GM11168 (cell line): ENCODE measurements around the gene HADHB.
"Not testable (repeated sequence)": the region's sequence is repeated elsewhere in the genome, so short reads cannot be mapped to it uniquely, and the experiment has no call there.

Source experiments
- in situ Hi-C: fragments of 300-500 bp; cut with MboI; formaldehyde crosslinking; loops from one replicate; pipeline ENCODE4 v1.12.0; 2022; ENCODE audit warnings: low sequenced_read_pairs; ENCODE audit not compliant: unreplicated experiment

HADHB gene

DNA sequence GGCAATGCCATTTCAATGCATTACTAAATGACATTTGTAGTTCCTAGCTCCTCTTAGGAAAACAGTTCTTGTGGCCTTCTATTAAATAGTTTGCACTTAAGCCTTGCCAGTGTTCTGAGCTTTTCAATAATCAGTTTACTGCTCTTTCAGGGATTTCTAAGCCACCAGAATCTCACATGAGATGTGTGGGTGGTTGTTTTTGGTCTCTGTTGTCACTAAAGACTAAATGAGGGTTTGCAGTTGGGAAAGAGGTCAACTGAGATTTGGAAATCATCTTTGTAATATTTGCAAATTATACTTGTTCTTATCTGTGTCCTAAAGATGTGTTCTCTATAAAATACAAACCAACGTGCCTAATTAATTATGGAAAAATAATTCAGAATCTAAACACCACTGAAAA is 45.3 kb downstream of the HADHB start:
- in situ Hi-C loops = no loop called here

DNA sequence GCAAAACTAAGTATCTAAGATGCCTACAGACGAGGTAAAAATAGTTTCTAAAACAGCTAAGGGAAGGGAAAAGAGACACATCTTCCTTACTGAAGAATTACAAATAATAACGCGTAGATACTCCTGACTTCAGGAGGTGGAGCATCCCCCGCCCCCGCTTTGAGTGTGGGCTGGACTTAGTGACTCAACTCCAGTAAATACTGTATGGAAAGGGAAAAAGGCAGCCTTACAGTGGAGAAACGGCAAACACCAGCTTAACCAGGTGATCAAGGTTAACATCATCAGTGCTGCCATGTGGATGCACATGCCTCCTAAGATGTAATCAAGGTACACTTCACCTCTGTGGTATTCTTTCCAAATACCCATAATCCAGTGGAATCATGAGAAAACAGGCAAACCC is 47.9 kb downstream of the HADHB start:
- in situ Hi-C loops = no loop called here

DNA sequence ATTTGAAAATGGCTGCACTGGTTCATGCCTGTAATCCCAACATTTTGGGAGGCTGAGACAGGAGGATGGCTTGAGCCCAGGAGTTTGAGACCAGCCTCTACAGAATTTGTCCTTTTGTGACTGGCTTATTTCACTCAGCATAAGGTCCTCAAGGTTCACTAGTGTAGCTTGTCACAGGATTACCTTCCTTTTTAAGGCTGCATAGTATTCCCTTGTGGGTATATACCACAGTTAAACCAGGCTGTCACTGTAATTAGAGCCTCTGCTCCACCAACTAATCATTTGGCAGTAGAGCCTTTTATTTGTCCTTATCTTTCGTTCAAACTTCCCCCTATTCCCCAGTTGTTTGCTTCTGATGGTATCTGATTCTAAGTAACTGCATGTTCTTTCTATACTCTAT is 50.8 kb downstream of the HADHB start:
- in situ Hi-C loops = no loop called here

DNA sequence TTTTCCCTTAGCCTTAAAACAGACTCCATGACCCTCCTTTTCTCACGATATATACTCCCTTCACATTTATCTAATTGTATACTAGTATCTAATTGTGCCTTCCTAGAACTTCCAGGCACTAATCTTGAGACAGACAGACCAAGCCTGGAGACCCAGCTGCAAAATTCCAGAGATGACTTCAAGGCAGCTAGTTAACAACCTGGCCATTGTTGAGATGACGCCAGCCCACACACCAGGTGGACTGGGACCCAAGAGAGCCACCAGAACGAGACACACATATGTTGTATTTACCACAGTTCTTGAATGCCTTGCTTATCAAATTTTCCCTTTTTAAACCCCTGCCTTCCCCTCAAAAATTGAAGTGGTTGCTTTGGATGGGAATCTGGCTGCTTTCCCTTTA is 52.3 kb downstream of the HADHB start:
- in situ Hi-C loops = no loop called here

DNA sequence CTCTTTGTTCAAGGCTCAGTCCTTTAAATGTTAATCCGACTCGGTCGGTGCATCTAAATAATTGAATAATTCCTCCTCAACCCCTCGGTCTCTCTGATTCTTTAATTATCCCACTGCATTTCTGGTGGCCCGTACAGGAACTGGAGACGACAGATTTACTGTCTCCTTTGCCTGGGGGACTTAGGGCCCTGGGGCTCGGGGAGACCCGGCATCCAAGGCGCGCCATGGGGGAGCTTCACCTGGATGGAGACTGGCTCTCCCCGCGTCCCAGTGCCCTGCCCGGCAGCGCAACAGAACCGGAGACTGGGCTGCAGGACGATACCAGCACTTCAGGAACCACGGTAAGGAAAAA is 53.5 kb downstream of the HADHB start:
- in situ Hi-C loops = no loop called here

DNA sequence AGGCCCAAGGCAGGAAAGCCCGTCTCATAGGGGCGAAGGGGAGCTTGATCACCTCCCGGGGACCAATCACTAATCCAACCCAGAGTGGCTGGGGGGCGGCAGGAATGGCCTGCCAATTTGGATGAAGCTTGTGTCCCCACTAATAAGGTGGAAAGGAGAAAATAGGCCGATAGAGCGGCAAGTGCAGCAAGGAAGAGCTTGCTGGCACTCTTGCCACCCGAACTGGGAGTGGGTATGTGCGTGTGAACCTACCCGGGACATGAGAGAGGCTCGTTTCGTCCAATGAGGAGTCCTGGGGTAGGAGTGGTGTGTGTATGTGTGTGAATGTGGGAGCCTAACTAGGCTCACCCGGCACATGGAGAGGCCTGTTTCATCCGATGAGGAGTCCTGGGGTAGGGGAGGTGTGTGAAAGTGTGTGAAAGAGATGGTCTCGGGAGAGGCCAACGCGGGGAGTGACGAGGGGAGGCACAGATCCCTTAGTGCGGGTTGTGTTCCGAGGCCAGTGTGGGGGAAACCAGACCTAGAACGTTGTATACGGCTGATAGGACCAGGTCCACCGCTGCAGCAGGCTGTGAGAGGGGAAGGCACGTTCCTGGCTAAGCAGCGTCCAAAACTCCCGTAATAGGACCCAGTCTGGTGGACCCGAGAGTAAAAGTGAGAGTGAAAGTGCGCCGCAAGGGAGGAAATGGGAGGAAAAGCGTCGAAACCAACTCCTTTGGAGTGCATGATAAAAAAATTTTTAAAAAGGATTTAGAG is 54.1 kb downstream of the HADHB start:
- in situ Hi-C loops = no loop called here

DNA sequence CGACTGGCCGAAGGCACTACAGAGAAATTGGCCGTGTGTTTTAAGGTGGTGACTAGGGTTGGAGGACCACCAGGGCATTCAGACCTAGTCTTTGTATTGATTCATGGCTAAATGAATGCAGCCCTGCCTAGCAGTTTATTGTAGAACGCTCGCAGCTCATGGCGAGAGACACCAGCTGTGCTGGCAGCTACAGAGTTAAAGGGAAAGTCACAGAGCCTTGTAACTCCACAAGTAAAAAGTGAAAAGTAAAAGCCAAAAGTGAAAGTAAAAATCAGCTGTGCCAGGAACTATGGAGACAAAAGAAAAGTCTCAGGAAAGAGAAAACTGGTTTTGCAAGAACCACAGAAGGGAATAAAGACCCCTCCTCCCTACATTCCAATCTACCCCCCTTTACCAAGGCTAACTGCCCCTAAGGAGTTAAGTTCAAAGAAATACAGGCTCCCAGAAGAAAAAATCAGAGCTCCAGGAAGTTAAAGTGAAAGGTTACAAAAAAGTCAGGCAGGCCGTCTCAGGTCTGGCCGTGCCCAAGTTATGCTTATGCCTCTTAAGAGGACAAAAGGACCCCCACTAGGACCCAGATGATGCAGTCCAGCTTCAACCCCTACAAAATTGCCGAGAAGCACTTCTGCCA is 54.8 kb downstream of the HADHB start:
- in situ Hi-C loops = no loop called here

DNA sequence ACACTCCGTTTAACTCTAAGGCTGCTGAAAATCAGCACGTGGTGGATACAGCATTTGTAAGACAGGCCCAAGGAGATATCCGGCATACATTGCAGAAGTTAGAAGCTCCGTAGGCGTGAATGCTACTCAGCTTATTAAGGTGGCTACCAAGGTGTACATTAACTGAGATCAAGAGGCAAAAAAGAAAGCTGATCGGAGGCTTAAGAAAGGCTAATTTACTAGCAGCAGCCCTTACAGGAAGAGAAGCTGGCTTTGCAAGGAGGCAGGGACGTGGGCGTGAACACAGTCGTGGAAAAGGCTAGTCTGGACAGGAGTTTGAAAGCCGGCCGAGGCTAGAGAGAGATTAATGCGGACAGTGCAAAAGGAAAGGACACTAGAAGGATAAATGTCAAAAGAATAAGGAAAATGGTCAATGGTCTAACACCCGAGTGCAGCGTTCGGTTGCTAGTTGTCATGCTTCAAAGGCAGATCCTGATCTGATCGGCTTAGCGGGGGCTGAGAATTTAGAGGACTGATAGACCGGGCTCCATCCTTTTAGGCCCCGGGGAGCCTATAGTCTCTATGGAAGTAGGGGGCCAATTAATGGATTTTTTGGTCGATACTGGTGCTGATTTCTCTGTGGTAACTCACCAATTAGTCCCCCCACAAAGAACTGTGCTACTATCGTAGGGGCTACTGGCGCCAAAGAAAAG is 55.6 kb downstream of the HADHB start:
- in situ Hi-C loops = no loop called here

DNA sequence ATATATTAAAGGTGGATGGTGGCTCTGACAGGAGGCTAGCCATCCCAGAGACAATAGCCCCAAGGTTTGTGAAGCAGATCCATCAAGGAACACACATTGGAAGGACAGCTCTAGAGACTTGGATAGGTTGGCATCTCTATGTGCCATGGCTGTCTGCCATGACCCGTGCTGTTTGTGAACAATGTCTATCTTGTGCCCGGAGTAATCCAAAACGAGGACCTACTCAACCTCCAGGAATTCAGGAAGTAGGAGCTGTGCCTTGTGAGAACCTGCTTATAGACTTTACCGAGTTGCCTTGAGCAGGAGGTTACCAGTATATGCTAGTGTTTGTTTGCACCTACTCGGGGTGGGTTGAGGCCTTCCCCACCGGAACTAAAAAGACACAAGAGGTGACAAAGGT is 58.1 kb downstream of the HADHB start:
- in situ Hi-C loops = no loop called here

DNA sequence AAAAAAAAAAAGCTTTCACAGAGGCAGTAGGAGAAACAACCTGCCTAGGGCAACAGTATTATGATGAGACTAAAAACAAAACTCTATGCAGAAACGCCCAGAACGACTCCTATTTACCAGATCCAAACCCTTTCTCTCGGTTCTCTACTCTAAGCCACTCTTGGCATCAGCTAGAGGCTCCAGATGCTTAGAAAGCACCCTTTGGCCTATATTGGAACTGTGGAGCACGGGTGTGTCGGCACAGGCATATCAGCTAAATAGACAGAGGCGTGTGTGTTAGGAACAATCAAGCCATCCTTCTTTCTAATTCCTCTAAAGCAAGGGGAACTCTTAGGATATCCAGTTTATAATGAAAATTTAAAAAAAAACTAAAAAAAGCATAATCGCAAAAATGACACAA is 60.4 kb downstream of the HADHB start:
- in situ Hi-C loops = not testable (repeated sequence)

DNA sequence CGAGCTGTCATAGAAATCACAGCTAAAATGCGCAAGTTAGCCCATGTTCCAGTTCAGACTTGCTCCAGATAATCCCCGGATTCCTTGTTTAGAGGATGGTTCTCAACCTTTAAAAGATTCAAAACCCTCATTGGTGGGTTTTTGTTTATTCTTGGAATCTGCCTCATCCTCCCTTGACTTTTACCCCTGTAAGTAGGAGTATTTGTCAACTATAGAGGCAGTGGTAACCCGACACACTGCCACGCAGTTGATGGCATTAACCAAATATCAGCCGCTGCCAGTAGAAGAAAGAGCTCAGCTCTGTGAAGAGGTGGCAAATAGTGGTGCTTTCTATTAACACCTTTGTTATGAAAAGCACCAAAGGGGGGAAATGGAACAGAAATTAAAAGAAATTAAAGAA is 60.8 kb downstream of the HADHB start:
- in situ Hi-C loops = no loop called here

DNA sequence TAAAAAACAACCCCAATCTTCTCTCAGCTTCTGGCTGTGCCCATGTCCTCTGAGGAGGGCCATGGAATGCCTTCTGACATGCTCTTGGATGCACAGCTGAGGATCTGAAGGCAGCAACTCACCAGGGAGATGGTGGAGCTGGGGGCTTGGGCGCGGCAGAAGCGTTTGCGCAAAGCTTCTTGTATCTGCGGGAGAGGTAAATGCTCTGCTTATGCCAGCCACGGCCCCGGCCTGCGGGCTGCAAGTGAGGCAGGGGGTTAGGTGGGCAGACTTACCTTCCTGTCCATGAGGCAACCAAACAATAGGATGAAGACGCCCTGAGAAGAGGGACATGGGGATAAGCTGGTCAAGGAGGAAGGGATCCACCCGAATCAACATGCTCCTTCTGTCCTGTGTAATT is 65.2 kb downstream of the HADHB start:
- in situ Hi-C loops = no loop called here

DNA sequence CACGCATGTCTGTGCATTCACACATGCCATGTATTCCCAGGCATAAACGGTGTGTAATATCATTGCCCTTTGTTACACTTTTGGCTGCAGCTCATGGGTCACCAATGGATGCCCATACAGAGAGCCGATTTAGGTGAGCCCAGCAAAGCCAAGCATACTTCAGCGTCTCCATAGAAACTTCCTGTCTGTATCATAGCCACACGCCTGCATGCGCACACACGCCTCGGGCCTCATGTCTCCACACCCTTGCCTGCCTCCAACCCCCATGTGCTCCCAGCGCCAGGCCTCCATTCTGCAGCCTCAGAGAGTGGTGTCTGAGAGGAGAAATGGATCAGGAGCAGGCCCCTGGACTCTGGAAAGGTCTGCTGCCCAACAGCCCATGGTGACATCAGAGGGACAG is 67.7 kb downstream of the HADHB start:
- in situ Hi-C loops = no loop called here

DNA sequence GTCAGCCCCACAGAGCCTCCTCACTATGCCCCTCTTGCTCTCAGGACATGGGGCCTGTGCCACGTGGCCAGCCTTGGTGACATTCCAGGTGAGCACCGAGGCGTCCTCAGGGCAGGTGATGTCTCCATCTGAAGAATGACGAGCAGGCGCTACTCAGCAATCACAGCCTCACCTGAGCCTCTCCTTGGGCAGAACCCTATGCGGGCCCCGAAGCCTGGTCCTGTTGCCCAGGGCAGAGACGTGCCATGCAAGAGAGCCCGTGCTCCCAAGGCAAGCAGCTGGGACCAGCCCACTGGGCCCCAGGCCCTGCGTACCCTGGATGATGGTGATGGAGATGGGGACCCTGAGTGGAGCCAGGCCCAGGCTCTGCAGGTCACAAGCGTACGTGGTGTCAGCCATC is 68.7 kb downstream of the HADHB start:
- in situ Hi-C loops = no loop called here

DNA sequence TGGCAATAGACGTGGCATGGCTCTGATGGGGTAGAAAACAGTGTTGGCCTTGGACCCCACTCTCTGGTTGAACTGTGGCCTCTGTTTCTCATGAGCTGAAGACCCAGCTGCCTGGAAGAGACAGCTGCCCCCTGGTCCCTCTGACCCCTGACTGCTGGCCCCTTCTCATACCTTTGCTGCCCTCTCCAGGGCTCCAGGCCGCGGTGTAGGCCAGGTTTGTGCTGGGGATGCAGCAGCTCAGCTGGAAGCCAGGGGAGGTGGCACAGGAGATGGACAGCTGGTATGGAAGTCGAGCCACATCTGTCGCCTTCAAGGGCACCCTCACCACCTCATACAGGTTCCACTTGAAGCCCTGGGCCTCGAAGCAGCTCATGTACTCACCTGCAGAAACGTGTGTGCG is 69.5 kb downstream of the HADHB start:
- in situ Hi-C loops = no loop called here

DNA sequence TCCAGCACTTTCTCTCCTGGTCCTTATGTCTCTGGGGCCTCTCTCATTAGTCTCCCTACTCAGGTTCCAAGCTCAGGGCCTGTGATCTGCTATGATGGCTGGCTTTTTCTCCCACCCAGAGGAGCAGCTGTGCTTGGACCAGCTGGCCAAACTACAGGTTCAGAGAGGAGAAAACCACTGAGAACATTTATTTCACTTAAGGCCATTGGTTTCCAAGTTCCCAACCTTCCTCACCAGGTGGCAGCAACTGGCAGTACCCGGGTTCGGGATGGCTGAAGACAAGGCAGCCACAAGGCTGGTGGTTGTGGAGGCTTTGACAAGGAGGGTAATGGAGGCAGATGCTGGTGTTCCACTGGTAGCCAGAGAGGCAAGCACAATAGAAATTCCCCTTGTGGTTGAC is 71.3 kb downstream of the HADHB start:
- in situ Hi-C loops = no loop called here

DNA sequence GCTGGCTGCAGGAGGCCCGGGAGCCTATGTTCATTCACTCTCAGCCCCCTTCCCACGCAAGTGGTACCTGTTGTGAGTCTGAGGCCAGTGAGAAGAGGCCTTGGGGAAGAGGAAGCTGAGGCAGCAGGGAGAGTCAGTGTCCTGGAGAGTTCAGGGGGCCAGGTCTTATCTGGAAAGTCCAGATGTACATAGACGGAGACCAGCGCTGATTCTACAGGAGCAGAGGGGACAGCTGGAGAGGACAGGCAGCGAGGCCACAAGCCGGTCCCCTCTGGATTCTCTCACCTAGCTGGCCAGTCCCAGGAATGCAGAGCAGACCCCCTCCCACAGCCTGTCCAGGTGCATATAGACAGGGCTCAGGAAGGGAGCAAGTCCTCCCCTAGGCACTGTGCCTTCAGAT is 72.1 kb downstream of the HADHB start:
- in situ Hi-C loops = no loop called here

DNA sequence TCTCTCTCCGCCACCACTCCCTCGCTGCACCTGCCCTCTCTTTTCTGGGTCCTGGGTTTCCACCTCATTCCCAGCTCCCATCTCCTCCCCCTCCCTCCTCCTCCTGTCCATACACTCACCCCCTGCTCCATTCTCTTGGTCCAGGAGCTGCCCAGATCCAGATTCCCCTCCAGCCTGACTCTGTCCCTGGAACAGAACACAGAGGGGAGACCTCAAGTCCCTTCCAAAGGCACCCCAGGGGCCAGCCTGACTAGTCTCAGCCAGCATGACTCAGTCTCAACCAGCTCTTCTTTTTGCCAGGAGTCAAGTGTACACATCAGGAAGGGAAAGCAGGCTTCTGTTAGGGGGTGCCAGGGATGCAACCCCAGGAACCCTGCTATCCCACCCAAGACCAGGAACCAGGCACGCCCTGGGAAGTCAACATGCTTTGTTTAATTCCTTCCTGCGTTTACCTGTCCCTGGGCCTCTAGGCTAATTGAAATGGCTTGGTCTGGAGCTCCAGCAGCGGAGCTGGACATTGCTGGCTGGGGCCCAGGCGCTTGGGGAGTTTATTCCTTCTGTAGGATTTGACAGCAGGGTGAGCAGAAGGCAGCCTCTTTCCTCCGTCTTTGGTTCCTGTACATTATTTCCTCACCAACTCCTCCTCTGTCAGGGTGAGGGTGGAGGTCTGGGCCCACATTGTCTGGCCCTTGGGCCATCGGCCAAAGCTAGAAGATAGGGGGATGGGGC is 72.8 kb downstream of the HADHB start:
- in situ Hi-C loops = no loop called here

DNA sequence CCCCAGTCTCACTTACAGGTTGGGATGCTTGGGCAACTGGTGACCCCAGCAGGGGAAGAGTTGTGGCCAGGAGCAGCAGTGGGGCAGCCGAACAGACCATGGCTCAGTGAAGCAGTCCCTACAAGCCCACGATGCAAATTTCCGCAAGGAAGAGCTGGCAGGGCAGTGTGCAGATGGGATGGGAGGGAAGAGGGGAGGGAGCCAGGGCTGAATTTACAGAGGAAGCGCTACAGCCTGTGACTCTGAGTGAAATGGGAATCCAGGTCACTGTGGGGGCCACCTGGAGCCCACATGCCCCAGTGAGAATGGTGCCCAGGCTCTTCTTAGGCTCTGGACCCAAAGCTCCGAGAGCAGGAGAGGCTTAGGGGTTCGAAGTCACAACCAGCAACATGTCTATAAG is 74.2 kb downstream of the HADHB start:
- in situ Hi-C loops = no loop called here

DNA sequence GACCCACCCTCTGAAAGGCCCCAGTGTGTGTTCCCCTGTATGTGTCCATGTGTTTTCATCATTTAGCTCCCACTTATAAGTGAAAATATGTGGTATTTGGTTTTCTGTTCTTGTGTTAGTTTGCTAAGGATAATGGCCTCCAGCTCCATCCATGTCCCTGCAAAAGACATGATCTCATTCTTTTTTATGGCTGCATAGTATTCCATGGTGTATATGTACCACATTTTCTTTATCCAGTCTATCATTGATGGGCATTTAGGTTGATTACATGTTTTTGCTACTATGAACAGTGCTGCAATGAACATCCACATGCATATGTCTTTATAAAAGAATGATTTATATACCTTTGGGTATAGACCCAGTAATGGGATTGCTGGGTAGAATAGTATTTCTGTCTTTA is 79.7 kb downstream of the HADHB start:
- in situ Hi-C loops = not testable (repeated sequence)

DNA sequence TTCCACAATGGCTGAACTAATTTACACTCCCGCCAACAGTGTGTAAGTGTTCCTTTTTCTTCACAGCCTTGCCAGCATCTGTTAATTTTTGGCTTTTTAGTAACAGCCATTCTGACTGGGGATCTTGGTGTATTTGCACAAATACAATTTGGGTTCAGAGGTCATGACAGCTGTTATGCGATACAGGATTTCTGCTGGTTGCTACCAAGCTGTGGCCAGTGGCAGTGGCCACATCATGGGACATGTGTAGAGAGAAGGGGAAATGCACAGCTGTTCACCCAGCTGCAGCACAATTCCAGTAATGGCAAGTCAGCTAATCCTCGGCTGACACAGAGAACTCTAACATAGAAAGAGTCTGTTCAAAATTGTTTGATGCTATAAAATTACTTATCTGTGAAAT is 80.2 kb downstream of the HADHB start:
- in situ Hi-C loops = no loop called here
